ENCODE measurements around the gene PLEKHA3. TPM values are rescaled to one million over a fixed set of nuclear protein-coding genes. Genes with fewer than 3 reads are reported as not detected.
"Not testable (repeated sequence)": the region's sequence is repeated elsewhere in the genome, so short reads cannot be mapped to it uniquely, and the experiment has no call there.

PLEKHA3 gene
- 36.5 TPM for polyA plus RNA-seq

- H3K4me3 Mint-ChIP-seq = peak within 1 kb of the TSS; percentile 95 to 100 (median 98)
- H3K27me3 Mint-ChIP-seq = no peaks in the 10 kb centered on the region
- H3K27ac Mint-ChIP-seq = peak within 1 kb of the TSS; percentile 96 to 99 (median 99)
- H3K4me1 Mint-ChIP-seq = peaks cover 33 to 50% (median 40%) of the 10 kb centered on the region in 3 donors
- no peaks in the 10 kb centered on the region for H3K36me3 Mint-ChIP-seq
- H3K9me3 Mint-ChIP-seq = no peaks in the 10 kb centered on the region
These were observed at the start of gene PLEKHA3 for GRCh38 chr2:178480227-178481181. TSS of gene PLEKHA3 (plus strand) at chr2:178480457. CDS start at chr2:178480870, 413 bp downstream.

GRCh38 chr2:178436662-178437061, 43.6 kb upstream of the PLEKHA3 start:
- Mint-ChIP-seq H3K27me3 (no peaks in the 10 kb centered on the region), H3K27ac (no peak overlapping the region), H3K4me1 (no peaks in the 10 kb centered on the region), H3K4me3 (no peak overlapping the region), H3K36me3 (peaks cover 9% of the 10 kb centered on the region), H3K9me3 (no peaks in the 10 kb centered on the region)

- no peak overlapping the region for H3K27ac Mint-ChIP-seq
- no peaks in the 10 kb centered on the region for H3K27me3 Mint-ChIP-seq
- H3K4me1 Mint-ChIP-seq = peaks cover 0 to 3% (median 1%) of the 10 kb centered on the region in 3 donors
- no peaks in the 10 kb centered on the region for H3K9me3 Mint-ChIP-seq
- H3K36me3 Mint-ChIP-seq = peaks cover 9% of the 10 kb centered on the region
- H3K4me3 Mint-ChIP-seq = no peak overlapping the region
These were observed 38.8 kb upstream of the PLEKHA3 start for GRCh38 chr2:178441426-178441825.

- peak overlapping the region; percentile 82 to 98 (median 94) for H3K27ac Mint-ChIP-seq
- no peaks in the 10 kb centered on the region for H3K9me3 Mint-ChIP-seq
- H3K36me3 Mint-ChIP-seq = peaks cover 2% of the 10 kb centered on the region
- peak overlapping the region; percentile 14 to 99 (median 54) for H3K4me3 Mint-ChIP-seq
- H3K27me3 Mint-ChIP-seq = no peaks in the 10 kb centered on the region
- H3K4me1 Mint-ChIP-seq = peaks cover 20 to 29% (median 27%) of the 10 kb centered on the region in 3 donors
These were observed 31.1 kb upstream of the PLEKHA3 start for GRCh38 chr2:178448968-178449661.

- H3K27ac Mint-ChIP-seq = peak overlapping the region; percentile 88 to 98 (median 94)
- H3K27me3 Mint-ChIP-seq = no peaks in the 10 kb centered on the region
- H3K36me3 Mint-ChIP-seq = peaks cover 2% of the 10 kb centered on the region
- H3K4me1 Mint-ChIP-seq = peaks cover 20 to 29% (median 27%) of the 10 kb centered on the region in 3 donors
- H3K4me3 Mint-ChIP-seq = peak overlapping the region; percentile 89 to 99 (median 93)
- no peaks in the 10 kb centered on the region for H3K9me3 Mint-ChIP-seq
These were observed 30.3 kb upstream of the PLEKHA3 start for GRCh38 chr2:178449700-178450523.

GRCh38 chr2:178450524-178450773, 29.8 kb upstream of the PLEKHA3 start:
- Mint-ChIP-seq H3K9me3 (no peaks in the 10 kb centered on the region), H3K27ac (peak overlapping the region; percentile 88 to 98 (median 94)), H3K4me1 (peaks cover 17 to 27% (median 27%) of the 10 kb centered on the region in 3 donors), H3K4me3 (peak overlapping the region; percentile 89 to 99 (median 93)), H3K36me3 (peaks cover 2% of the 10 kb centered on the region), H3K27me3 (no peaks in the 10 kb centered on the region)

- peaks cover 17 to 27% (median 27%) of the 10 kb centered on the region in 3 donors for H3K4me1 Mint-ChIP-seq
- no peaks in the 10 kb centered on the region for H3K27me3 Mint-ChIP-seq
- H3K9me3 Mint-ChIP-seq = no peaks in the 10 kb centered on the region
- H3K4me3 Mint-ChIP-seq = peak within 1 kb of the TSS; percentile 89 to 99 (median 94)
- peaks cover 2% of the 10 kb centered on the region for H3K36me3 Mint-ChIP-seq
- H3K27ac Mint-ChIP-seq = peak within 1 kb of the TSS; percentile 88 to 98 (median 94)
These were observed 29.3 kb upstream of the PLEKHA3 start, which contains the start of the genes PJVK and PRKRA for GRCh38 chr2:178450774-178451525. TSS of gene PJVK (plus strand) at chr2:178451378. CDS start at chr2:178453410, 2,032 bp downstream. TSS of gene PRKRA (minus strand) at chr2:178451175. CDS start at chr2:178451030, 145 bp downstream.

- Mint-ChIP-seq H3K4me3 (peak overlapping the region in 3 of 4 donors; percentile 94 to 99 (median 95)), H3K9me3 (no peaks in the 10 kb centered on the region), H3K36me3 (peaks cover 2% of the 10 kb centered on the region), H3K27me3 (no peaks in the 10 kb centered on the region), H3K4me1 (peaks cover 17 to 27% (median 27%) of the 10 kb centered on the region in 3 donors), H3K27ac (peak overlapping the region in 2 of 3 donors; percentile 76 to 98)
These were observed 27.9 kb upstream of the PLEKHA3 start for GRCh38 chr2:178452334-178452733.

- Mint-ChIP-seq H3K4me1 (peaks cover 17 to 27% (median 26%) of the 10 kb centered on the region in 3 donors), H3K27me3 (no peaks in the 10 kb centered on the region), H3K4me3 (no peak overlapping the region), H3K36me3 (peaks cover 2% of the 10 kb centered on the region), H3K9me3 (no peaks in the 10 kb centered on the region), H3K27ac (no peak overlapping the region)
These were observed 27.4 kb upstream of the PLEKHA3 start for GRCh38 chr2:178452870-178453269.

GRCh38 chr2:178455947-178456346, 24.3 kb upstream of the PLEKHA3 start:
- H3K36me3 Mint-ChIP-seq = no peaks in the 10 kb centered on the region
- H3K4me1 Mint-ChIP-seq = peaks cover 2 to 4% (median 3%) of the 10 kb centered on the region in 3 donors
- no peak overlapping the region for H3K4me3 Mint-ChIP-seq
- H3K27me3 Mint-ChIP-seq = no peaks in the 10 kb centered on the region
- no peak overlapping the region for H3K27ac Mint-ChIP-seq
- H3K9me3 Mint-ChIP-seq = no peaks in the 10 kb centered on the region

GRCh38 chr2:178457390-178457886, 22.8 kb upstream of the PLEKHA3 start:
- Mint-ChIP-seq H3K4me3 (no peak overlapping the region), H3K4me1 (peaks cover 0 to 1% (median 0%) of the 10 kb centered on the region in 3 donors), H3K9me3 (no peaks in the 10 kb centered on the region), H3K27ac (no peak overlapping the region), H3K36me3 (no peaks in the 10 kb centered on the region), H3K27me3 (no peaks in the 10 kb centered on the region)

GRCh38 chr2:178469219-178469849, 10.9 kb upstream of the PLEKHA3 start:
- H3K36me3 Mint-ChIP-seq = peaks cover 3% of the 10 kb centered on the region
- H3K4me1 Mint-ChIP-seq = no peaks in the 10 kb centered on the region
- H3K4me3 Mint-ChIP-seq = no peak overlapping the region
- H3K27ac Mint-ChIP-seq = no peak overlapping the region
- no peaks in the 10 kb centered on the region for H3K9me3 Mint-ChIP-seq
- H3K27me3 Mint-ChIP-seq = no peaks in the 10 kb centered on the region

GRCh38 chr2:178471313-178471712, 8.9 kb upstream of the PLEKHA3 start:
- H3K4me1 Mint-ChIP-seq, H3K36me3 Mint-ChIP-seq, H3K4me3 Mint-ChIP-seq, H3K27me3 Mint-ChIP-seq, H3K9me3 Mint-ChIP-seq, H3K27ac Mint-ChIP-seq: not testable (repeated sequence)

Data from IgD-negative memory B cell (primary cell).